HCT116 (cell line): ENCODE measurements around the gene ALDH1A2. TPM values are rescaled to one million over a fixed set of nuclear protein-coding genes. Genes with fewer than 3 reads are reported as not detected.

Experiments
- ATAC-seq: fragments of 200-7000 bp; cut with Tn5 transposase; 2 replicates; pipeline ENCODE4 v1.9.1; 2020; ENCODE audit warnings: mild to moderate bottlenecking, moderate library complexity
- BruUV-seq: library from RNA; stranded (reverse); fragments of 400-500 nt; replicated peaks from 2 replicates; lab custom pipeline; 2021; lab: Mats Ljungman, UMichigan
- CTCF ChIA-PET: fragments of 300-600 bp; sonication (Branson Sonifier 250); formaldehyde crosslinking; loops from one replicate; lab custom pipeline; 2021; ENCODE audit warnings: antibody characterized with exemption; lab: Charles Lee
- POLR2A ChIA-PET: fragments of 300-600, 350-600 bp; sonication (Branson Sonifier 250); formaldehyde crosslinking; loops from one replicate; lab custom pipeline; 2021; ENCODE audit warnings: antibody characterized with exemption; lab: Charles Lee
- RAD21 ChIA-PET, 2 experiments: fragments of 300-600 bp; sonication (Branson Sonifier 250); formaldehyde crosslinking; loops; one replicate each; lab custom pipeline; 2023; ENCODE audit warnings: low total read pairs in 2 of 2; ENCODE audit not compliant: uncharacterized antibody in 2 of 2, unreplicated experiment in 2 of 2, low non-redundant PET in 1 of 2; lab: Charles Lee
- DNase-seq: peaks from one replicate; pipeline ENCODE4 v3.0.0-alpha.2; 2010; ENCODE audit warnings: low read depth, low spot score
- H2AFZ ChIP-seq: fragments of 200-600 bp; shearing (Covaris generic), sonication (generic); 2 replicates; pipeline ENCODE4 v1.6.1; 2017; ENCODE audit warnings: low read depth, mixed run types, mixed read lengths, antibody characterized with exemption, low read length; ENCODE audit not compliant: poor library complexity, severe bottlenecking
- H3K27ac ChIP-seq: 2 replicates; pipeline ENCODE4 v1.5.1; 2012; ENCODE audit warnings: low read depth, low read length
- H3K27me3 ChIP-seq: fragments of 200-600 bp; sonication (generic); 2 replicates; pipeline ENCODE4 v1.6.1; 2016; ENCODE audit warnings: mixed run types, low read length, mixed read lengths; ENCODE audit not compliant: insufficient read depth
- H3K36me3 ChIP-seq, 2 experiments: fragments of 200-500 bp in 1 of 2; fragments of 200-600 bp in 1 of 2; sonication (Bioruptor generic) in 1 of 2; sonication (generic) in 1 of 2; 2 replicates each; pipeline versions ENCODE4 v1.5.1 to v1.6.1; 2014 to 2016; ENCODE audit warnings: low read length in 2 of 2, inconsistent platforms in 1 of 2, mixed read lengths in 1 of 2, mixed run types in 1 of 2; ENCODE audit not compliant: insufficient read depth in 2 of 2, control insufficient read depth in 1 of 2
- H3K4me1 ChIP-seq, 2 experiments: fragments of 200-600 bp in 1 of 2; sonication (generic) in 1 of 2; 2 replicates each; pipeline versions ENCODE4 v1.5.1 to v1.6.1; 2012 to 2017; ENCODE audit warnings: low read length in 2 of 2, inconsistent platforms in 1 of 2, mild to moderate bottlenecking in 1 of 2, mixed read lengths in 1 of 2, mixed run types in 1 of 2, moderate library complexity in 1 of 2; ENCODE audit not compliant: insufficient read depth in 2 of 2, control insufficient read depth in 1 of 2
- H3K4me2 ChIP-seq: fragments of 200-600 bp; sonication (generic); 2 replicates; pipeline ENCODE4 v1.6.1; 2017; ENCODE audit warnings: mixed run types, low read length, mixed read lengths
- H3K4me3 ChIP-seq, 2 experiments: fragments of 200-600 bp in 1 of 2; sonication (generic) in 1 of 2; replicated peaks in 1 of 2; 2 replicates each; pipeline ENCODE4 v1.5.1; 2011 to 2016; ENCODE audit warnings: low read length in 2 of 2, control low read depth in 1 of 2, low read depth in 1 of 2, mild to moderate bottlenecking in 1 of 2, mixed read lengths in 1 of 2, mixed run types in 1 of 2
- H3K79me2 ChIP-seq: fragments of 200-600 bp; sonication (generic); 2 replicates; pipeline ENCODE4 v1.6.1; 2017; ENCODE audit warnings: mild to moderate bottlenecking, mixed run types, low read length, moderate library complexity, mixed read lengths; ENCODE audit not compliant: insufficient read depth
- H3K9ac ChIP-seq: fragments of 200-600 bp; sonication (generic); 2 replicates; pipeline ENCODE4 v1.6.1; 2016; ENCODE audit warnings: low read length, mixed read lengths
- H3K9me2 ChIP-seq: fragments of 200-600 bp; sonication (generic), shearing (Covaris generic); 2 replicates; pipeline ENCODE4 v1.6.1; 2017; ENCODE audit warnings: mixed run types, mild to moderate bottlenecking, moderate library complexity; ENCODE audit not compliant: insufficient read depth
- H3K9me3 ChIP-seq, 2 experiments: fragments of 200-500 bp in 1 of 2; fragments of 200-600 bp in 1 of 2; sonication (Bioruptor generic) in 1 of 2; sonication (generic) in 1 of 2; 2 replicates each; pipeline ENCODE4 v1.6.1; 2014 to 2017; ENCODE audit warnings: low read length in 2 of 2, mixed read lengths in 2 of 2, inconsistent platforms in 1 of 2, low read depth in 1 of 2, mild to moderate bottlenecking in 1 of 2, mixed run types in 1 of 2, moderate library complexity in 1 of 2; ENCODE audit not compliant: control insufficient read depth in 1 of 2, insufficient read depth in 1 of 2
- H4K20me1 ChIP-seq: fragments of 200-600 bp; sonication (generic), shearing (Covaris generic); 2 replicates; pipeline ENCODE4 v1.6.1; 2017; ENCODE audit warnings: mixed run types, mild to moderate bottlenecking, moderate library complexity; ENCODE audit not compliant: insufficient read depth
- CBX3 ChIP-seq: IDR thresholded peaks from 2 replicates; pipeline ENCODE4 v1.6.1; 2012; ENCODE audit warnings: low read depth
- CEBPB ChIP-seq: IDR thresholded peaks from 2 replicates; pipeline ENCODE4 v1.6.1; 2012; ENCODE audit warnings: low read depth
- FOSL1 ChIP-seq: IDR thresholded peaks from 2 replicates; pipeline ENCODE4 v1.6.1; 2012; ENCODE audit warnings: low read depth
- JUND ChIP-seq: IDR thresholded peaks from 2 replicates; pipeline ENCODE4 v1.6.1; 2012
- POLR2A ChIP-seq: IDR thresholded peaks from 2 replicates; pipeline ENCODE4 v1.7.0; 2011; ENCODE audit warnings: borderline replicate concordance; ENCODE audit not compliant: insufficient read depth, insufficient read length; ENCODE audit errors: extremely low read depth
- SIN3A ChIP-seq: IDR thresholded peaks from 2 replicates; pipeline ENCODE4 v1.6.1; 2012; ENCODE audit warnings: low read depth
- ZFX ChIP-seq: fragments of 450-650 bp; IDR thresholded peaks from 2 replicates; pipeline ENCODE4 v1.6.1; 2017
- intact Hi-C: fragments of 100-400 bp; cut with micrococcal nuclease; formaldehyde crosslinking; loops from 2 replicates; pipeline ENCODE4 v1.10.0; 2022
- total RNA-seq: library from RNA; stranded (reverse); gene quantifications from one replicate; pipeline ENCODE4 v1.2.1, GENCODE V29; 2021; ENCODE audit not compliant: unreplicated experiment
- TF ChIP-seq, protein P1 (sequence below), 3 experiments: fragments of 200-600 bp in 1 of 3; sonication (generic) in 1 of 3; IDR thresholded peaks in 2 of 3; conservative IDR thresholded peaks in 1 of 3; 2 replicates each; pipeline ENCODE4 v1.5.1; 2012 to 2017; ENCODE audit warnings: low read depth in 2 of 3, low read length in 2 of 3, antibody characterized with exemption in 1 of 3, borderline replicate concordance in 1 of 3, control low read depth in 1 of 3, mild to moderate bottlenecking in 1 of 3, mixed read lengths in 1 of 3, mixed run types in 1 of 3, moderate library complexity in 1 of 3; ENCODE audit not compliant: insufficient read depth in 1 of 3
- TF ChIP-seq, protein P2 (sequence below): IDR thresholded peaks from 2 replicates; pipeline ENCODE4 v1.6.1; 2011; ENCODE audit warnings: mild to moderate bottlenecking, low read length, moderate library complexity; ENCODE audit not compliant: insufficient replicate concordance; ENCODE audit errors: extremely low read depth
- TF ChIP-seq, protein P3 (sequence below): IDR thresholded peaks from 2 replicates; pipeline ENCODE4 v1.6.1; 2012
- TF ChIP-seq, protein P4 (sequence below): IDR thresholded peaks from 2 replicates; pipeline ENCODE4 v1.6.1; 2012

The ALDH1A2 gene
- total RNA-seq, 1 experiment from 2014 or later = 1.7 TPM

DNA sequence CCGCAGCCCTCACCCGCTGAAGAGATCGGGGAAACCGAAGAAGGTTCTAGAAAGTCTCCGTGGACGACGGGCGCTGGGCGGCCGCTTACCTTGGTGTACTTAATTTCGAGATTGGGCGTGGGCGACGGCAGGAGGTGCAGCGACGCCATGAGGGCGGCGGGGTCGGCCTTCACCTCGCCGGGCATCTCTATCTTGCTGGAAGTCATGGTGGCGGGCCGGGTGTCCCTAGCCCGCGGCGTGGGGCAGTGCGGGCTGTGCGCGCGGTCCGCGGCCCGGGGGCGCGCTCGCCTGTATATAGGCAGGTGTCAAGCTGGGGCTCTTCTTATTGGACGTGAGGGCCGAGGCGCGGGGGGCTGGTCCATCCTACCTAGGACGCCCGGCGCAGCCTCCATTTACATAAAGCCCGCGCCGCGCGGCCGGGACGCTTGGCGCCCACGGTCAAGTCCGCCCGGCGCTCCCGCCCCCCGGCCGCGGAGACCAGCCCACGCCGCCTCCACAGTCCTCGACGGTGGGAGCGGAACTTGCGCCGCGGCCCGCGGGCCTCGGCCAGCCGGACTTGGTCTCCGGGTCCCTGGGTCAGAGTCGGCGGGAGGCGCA, at the start of gene ALDH1A2 (continued):
- no peak for TF ChIP-seq ZFX

DNA sequence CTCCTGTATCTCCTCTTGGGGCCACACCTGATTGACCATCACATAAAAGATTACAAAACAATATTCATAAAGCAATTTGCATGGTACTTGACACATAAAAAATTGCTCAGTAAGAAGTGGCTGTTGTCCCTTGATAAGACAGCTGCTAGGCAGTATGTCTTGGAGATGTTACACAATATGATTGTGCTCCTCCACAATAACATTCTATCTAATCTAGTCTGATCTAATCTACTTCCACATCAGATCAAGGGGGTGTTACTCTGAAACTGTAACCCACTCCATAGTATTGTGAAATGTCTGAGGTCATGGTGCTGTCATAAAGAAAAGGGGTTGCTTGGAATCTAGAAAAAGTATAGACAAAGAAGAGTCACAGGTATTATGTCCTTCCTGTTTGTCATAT, 49.3 kb upstream of the ALDH1A2 start:
- Histone ChIP-seq H3K4me1 (no peaks in the 10 kb centered on the region), H3K4me2 (no peak overlapping the region), H3K79me2 (no peaks in the 10 kb centered on the region), H3K9ac (no peak overlapping the region), H3K27ac (no peak overlapping the region), H3K9me3 (no peaks in the 10 kb centered on the region), H3K4me3 (no peak overlapping the region), H4K20me1 (no peaks in the 10 kb centered on the region)
- RAD21 ChIA-PET = no interaction called here
- POLR2A ChIA-PET = no interaction called here
- no peak for DNase-seq
- CTCF ChIA-PET = no interaction called here
- BruUV-seq = no TSS peak
- intact Hi-C loops = loop anchor here (1.0 kb wide), 1 partner anchor 67 kb away; no protein-coding TSS in a partner anchor
- TF ChIP-seq CBX3 = no peak
- no peak for TF ChIP-seq CEBPB
- no peak for TF ChIP-seq SIN3A
- TF ChIP-seq FOSL1 = no peak
- TF ChIP-seq, protein P1, sequence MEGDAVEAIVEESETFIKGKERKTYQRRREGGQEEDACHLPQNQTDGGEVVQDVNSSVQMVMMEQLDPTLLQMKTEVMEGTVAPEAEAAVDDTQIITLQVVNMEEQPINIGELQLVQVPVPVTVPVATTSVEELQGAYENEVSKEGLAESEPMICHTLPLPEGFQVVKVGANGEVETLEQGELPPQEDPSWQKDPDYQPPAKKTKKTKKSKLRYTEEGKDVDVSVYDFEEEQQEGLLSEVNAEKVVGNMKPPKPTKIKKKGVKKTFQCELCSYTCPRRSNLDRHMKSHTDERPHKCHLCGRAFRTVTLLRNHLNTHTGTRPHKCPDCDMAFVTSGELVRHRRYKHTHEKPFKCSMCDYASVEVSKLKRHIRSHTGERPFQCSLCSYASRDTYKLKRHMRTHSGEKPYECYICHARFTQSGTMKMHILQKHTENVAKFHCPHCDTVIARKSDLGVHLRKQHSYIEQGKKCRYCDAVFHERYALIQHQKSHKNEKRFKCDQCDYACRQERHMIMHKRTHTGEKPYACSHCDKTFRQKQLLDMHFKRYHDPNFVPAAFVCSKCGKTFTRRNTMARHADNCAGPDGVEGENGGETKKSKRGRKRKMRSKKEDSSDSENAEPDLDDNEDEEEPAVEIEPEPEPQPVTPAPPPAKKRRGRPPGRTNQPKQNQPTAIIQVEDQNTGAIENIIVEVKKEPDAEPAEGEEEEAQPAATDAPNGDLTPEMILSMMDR (IDR thresholded peaks at IDR 0.05 in 2 of 3, conservative IDR thresholded peaks at IDR 0.05 in 1 of 3; ENCODE audit: borderline replicate concordance in 1 of 3, insufficient read depth in 1 of 3, low read depth in 2 of 3, low read length in 2 of 3) = no peak
- TF ChIP-seq, protein P2, sequence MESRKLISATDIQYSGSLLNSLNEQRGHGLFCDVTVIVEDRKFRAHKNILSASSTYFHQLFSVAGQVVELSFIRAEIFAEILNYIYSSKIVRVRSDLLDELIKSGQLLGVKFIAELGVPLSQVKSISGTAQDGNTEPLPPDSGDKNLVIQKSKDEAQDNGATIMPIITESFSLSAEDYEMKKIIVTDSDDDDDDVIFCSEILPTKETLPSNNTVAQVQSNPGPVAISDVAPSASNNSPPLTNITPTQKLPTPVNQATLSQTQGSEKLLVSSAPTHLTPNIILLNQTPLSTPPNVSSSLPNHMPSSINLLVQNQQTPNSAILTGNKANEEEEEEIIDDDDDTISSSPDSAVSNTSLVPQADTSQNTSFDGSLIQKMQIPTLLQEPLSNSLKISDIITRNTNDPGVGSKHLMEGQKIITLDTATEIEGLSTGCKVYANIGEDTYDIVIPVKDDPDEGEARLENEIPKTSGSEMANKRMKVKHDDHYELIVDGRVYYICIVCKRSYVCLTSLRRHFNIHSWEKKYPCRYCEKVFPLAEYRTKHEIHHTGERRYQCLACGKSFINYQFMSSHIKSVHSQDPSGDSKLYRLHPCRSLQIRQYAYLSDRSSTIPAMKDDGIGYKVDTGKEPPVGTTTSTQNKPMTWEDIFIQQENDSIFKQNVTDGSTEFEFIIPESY = no peak
- TF ChIP-seq JUND = no peak
- TF ChIP-seq, protein P3, sequence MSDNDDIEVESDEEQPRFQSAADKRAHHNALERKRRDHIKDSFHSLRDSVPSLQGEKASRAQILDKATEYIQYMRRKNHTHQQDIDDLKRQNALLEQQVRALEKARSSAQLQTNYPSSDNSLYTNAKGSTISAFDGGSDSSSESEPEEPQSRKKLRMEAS = no peak
- TF ChIP-seq POLR2A = no peak
- TF ChIP-seq, protein P4, sequence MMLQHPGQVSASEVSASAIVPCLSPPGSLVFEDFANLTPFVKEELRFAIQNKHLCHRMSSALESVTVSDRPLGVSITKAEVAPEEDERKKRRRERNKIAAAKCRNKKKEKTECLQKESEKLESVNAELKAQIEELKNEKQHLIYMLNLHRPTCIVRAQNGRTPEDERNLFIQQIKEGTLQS = no peak
- TF ChIP-seq, all 23 proteins: peak for 0
- H3K9me2 ChIP-seq = no peaks in the 10 kb centered on the region
- H2AFZ ChIP-seq = no peak overlapping the region
- H3K36me3 ChIP-seq = no peaks in the 10 kb centered on the region
- ATAC-seq = no peak
- no peaks in the 10 kb centered on the region for H3K27me3 ChIP-seq
